SK-N-SH (cell line): ENCODE results near the gene RUVBL2. TPM values are rescaled to one million over a fixed set of nuclear protein-coding genes. Genes with fewer than 3 reads are reported as not detected.
A peak's percentile ranks its signal among the peaks of the same experiment; 100 is the strongest.

Experiments
- CTCF ChIA-PET: fragments of 300-600, 350-600 bp; formaldehyde crosslinking; extraction: SDS; loops from one replicate; lab custom pipeline; 2021; lab: Yijun Ruan, JAX
- POLR2A ChIA-PET: fragments of 350-600 bp; sonication (Branson Sonifier 250); formaldehyde crosslinking; extraction: SDS; loops from one replicate; lab custom pipeline; 2020; ENCODE audit warnings: antibody characterized with exemption, inconsistent platforms; lab: Yijun Ruan, JAX
- DNase-seq: peaks from one replicate; pipeline ENCODE4 v3.0.0; 2012
- H2AFZ ChIP-seq: fragments of 200-600 bp; sonication (generic); 2 replicates; pipeline ENCODE4 v1.8.1; 2016; ENCODE audit warnings: antibody characterized with exemption, mild to moderate bottlenecking, low read depth
- H3F3A ChIP-seq: fragments of 200-600 bp; sonication (generic); replicated peaks from 2 replicates; pipeline ENCODE3; 2016; ENCODE audit warnings: antibody characterized with exemption, mild to moderate bottlenecking; ENCODE audit not compliant: insufficient read depth
- H3K27ac ChIP-seq, 2 experiments: fragments of 200-500 bp in 1 of 2; fragments of 200-600 bp in 1 of 2; sonication (Bioruptor generic) in 1 of 2; sonication (generic), shearing (Covaris generic) in 1 of 2; 2 replicates each; pipeline versions ENCODE4 v1.5.1 to v1.6.1; 2014 to 2016; ENCODE audit warnings: low read depth in 2 of 2, inconsistent platforms in 1 of 2, low read length in 1 of 2, mild to moderate bottlenecking in 1 of 2, mixed read lengths in 1 of 2
- H3K27me3 ChIP-seq: fragments of 200-600 bp; sonication (generic), shearing (Covaris generic); 2 replicates; pipeline ENCODE4 v1.6.1; 2016; ENCODE audit warnings: mixed run types; ENCODE audit not compliant: insufficient read depth
- H3K36me3 ChIP-seq, 2 experiments: fragments of 200-500 bp in 1 of 2; fragments of 200-600 bp in 1 of 2; sonication (Bioruptor generic) in 1 of 2; sonication (generic) in 1 of 2; replicated peaks in 1 of 2; 2 replicates each; pipeline versions ENCODE3 to v1.5.1; 2014 to 2016; ENCODE audit warnings: low read length in 1 of 2, mild to moderate bottlenecking in 1 of 2; ENCODE audit not compliant: insufficient read depth in 2 of 2, control insufficient read depth in 1 of 2
- H3K4me1 ChIP-seq, 2 experiments: fragments of 200-500 bp in 1 of 2; fragments of 200-600 bp in 1 of 2; sonication (Bioruptor generic) in 1 of 2; sonication (generic), shearing (Covaris generic) in 1 of 2; 2 replicates each; pipeline versions ENCODE4 v1.5.1 to v1.6.1; 2014 to 2016; ENCODE audit warnings: low read depth in 1 of 2, low read length in 1 of 2, mixed run types in 1 of 2; ENCODE audit not compliant: insufficient read depth in 2 of 2, control insufficient read depth in 1 of 2
- H3K4me2 ChIP-seq: fragments of 200-600 bp; sonication (generic), shearing (Covaris generic); 2 replicates; pipeline ENCODE4 v1.6.1; 2017; ENCODE audit warnings: mixed run types
- H3K4me3 ChIP-seq, 2 experiments: fragments of 200-500 bp in 1 of 2; fragments of 200-600 bp in 1 of 2; sonication (Bioruptor generic) in 1 of 2; sonication (generic), shearing (Covaris generic) in 1 of 2; 2 replicates each; pipeline versions ENCODE4 v1.5.1 to v1.8.1; 2014 to 2016; ENCODE audit warnings: low read depth in 2 of 2, inconsistent platforms in 1 of 2, low read length in 1 of 2, mild to moderate bottlenecking in 1 of 2, mixed read lengths in 1 of 2, moderate library complexity in 1 of 2
- H3K79me2 ChIP-seq: fragments of 200-600 bp; sonication (generic); 2 replicates; pipeline ENCODE4 v1.8.1; 2017; ENCODE audit warnings: mild to moderate bottlenecking; ENCODE audit not compliant: insufficient read depth
- H3K9ac ChIP-seq: fragments of 200-600 bp; sonication (generic); 2 replicates; pipeline ENCODE4 v1.6.1; 2017; ENCODE audit warnings: mixed run types
- H3K9me2 ChIP-seq: fragments of 200-600 bp; sonication (generic); 2 replicates; pipeline ENCODE4 v1.6.1; 2017; ENCODE audit warnings: mixed run types
- H3K9me3 ChIP-seq: fragments of 200-600 bp; sonication (generic); 2 replicates; pipeline ENCODE4 v1.6.1; 2017; ENCODE audit warnings: mixed run types, mild to moderate bottlenecking, moderate library complexity
- H4K20me1 ChIP-seq: fragments of 200-600 bp; sonication (generic); 2 replicates; pipeline ENCODE4 v1.6.1; 2017; ENCODE audit warnings: mild to moderate bottlenecking, mixed run types; ENCODE audit not compliant: insufficient read depth
- ELF1 ChIP-seq: IDR thresholded peaks from 2 replicates; pipeline ENCODE4 v1.4.0; 2012
- EZH2phosphoT487 ChIP-seq: fragments of 200-600 bp; sonication (generic); IDR thresholded peaks from 2 replicates; pipeline ENCODE4 v1.6.1; 2017; ENCODE audit warnings: low read depth, mixed run types, mild to moderate bottlenecking, antibody characterized with exemption, moderate library complexity, borderline replicate concordance
- FOXJ3 ChIP-seq: sonication (generic); formaldehyde crosslinking; IDR thresholded peaks from 2 replicates; pipeline ENCODE4 v1.5.1; 2020; ENCODE audit warnings: mild to moderate bottlenecking, missing genetic modification reagents
- GABPA ChIP-seq: IDR thresholded peaks from 2 replicates; pipeline ENCODE4 v1.4.0; 2012; ENCODE audit warnings: low read depth, mild to moderate bottlenecking
- GATA2 ChIP-seq: sonication (generic); formaldehyde crosslinking; IDR thresholded peaks from 2 replicates; pipeline ENCODE4 v1.5.0; 2020; ENCODE audit warnings: mild to moderate bottlenecking, missing genetic modification reagents
- JUND ChIP-seq: IDR thresholded peaks from 2 replicates; pipeline ENCODE4 v1.4.0; 2012
- MXI1 ChIP-seq: IDR thresholded peaks from 2 replicates; pipeline ENCODE4 v1.6.1; 2012; ENCODE audit warnings: mild to moderate bottlenecking, low read depth, low read length, improper control_type of control experiment
- TAF1 ChIP-seq: IDR thresholded peaks from 2 replicates; pipeline ENCODE4 v1.6.1; 2012; ENCODE audit warnings: low read depth, mild to moderate bottlenecking, low read length, moderate library complexity, borderline replicate concordance
- TCF12 ChIP-seq: IDR thresholded peaks from 2 replicates; pipeline ENCODE4 v1.4.0; 2012
- TEAD4 ChIP-seq: IDR thresholded peaks from 2 replicates; pipeline ENCODE4 v1.4.0; 2012; ENCODE audit warnings: mild to moderate bottlenecking, borderline replicate concordance; ENCODE audit not compliant: insufficient read depth
- YY1 ChIP-seq: IDR thresholded peaks from 2 replicates; pipeline ENCODE4 v1.4.0; 2012; ENCODE audit warnings: low read depth, mild to moderate bottlenecking
- WGBS: methylation state at CpG from one replicate; pipeline ENCODE4 v1.1.6; 2017; ENCODE audit warnings: low lambda C conversion rate; 5-methylcytosine and 5-hydroxymethylcytosine counted together
- polyA plus RNA-seq, 3 experiments: library from polyadenylated mRNA; depleted of rRNA; stranded (reverse); fragments of >200 nt; gene quantifications; 2 replicates each; pipeline ENCODE4 v1.2.3, GENCODE V29; 2012
- TF ChIP-seq, protein P1 (sequence below): IDR thresholded peaks from 2 replicates; pipeline ENCODE4 v1.4.0; 2012; ENCODE audit warnings: low read depth, borderline replicate concordance
- TF ChIP-seq, protein P2 (sequence below): IDR thresholded peaks from 2 replicates; pipeline ENCODE4 v1.6.1; 2012; ENCODE audit warnings: mild to moderate bottlenecking, low read depth, low read length, moderate library complexity
- TF ChIP-seq, protein P3 (sequence below): IDR thresholded peaks from 2 replicates; pipeline ENCODE4 v1.4.0; 2012; ENCODE audit warnings: low read depth

Gene RUVBL2
- polyA plus RNA-seq, 1 of the 3 experiments (the other 2 are of a cell fraction), result 459 TPM

DNA sequence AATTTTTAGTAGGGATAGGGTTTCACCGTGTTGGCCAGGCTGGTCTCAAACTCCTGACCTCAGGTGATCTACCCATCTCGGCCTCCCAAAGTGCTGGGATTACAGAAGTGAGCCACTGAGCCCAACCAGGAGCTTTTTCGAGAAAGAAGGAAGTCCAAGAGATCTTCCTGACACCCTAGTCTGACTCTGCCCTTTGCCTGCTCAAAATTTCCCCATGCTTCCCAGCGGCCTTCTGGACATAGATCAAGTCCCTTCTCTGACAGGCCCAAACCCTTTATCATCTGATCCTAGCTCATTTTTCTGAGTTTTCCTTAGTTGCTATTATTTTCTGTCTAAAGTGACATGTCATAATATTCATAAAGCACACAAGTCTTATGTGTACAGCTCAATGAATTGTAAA is 40.5 kb upstream of the RUVBL2 start:
- no peaks in the 10 kb centered on the region for H4K20me1 ChIP-seq
- H3K4me2 ChIP-seq, result no peak overlapping the region
- CTCF ChIA-PET, result interaction anchor here (0.8 to 2.6 kb wide), 2 partner anchors 17 to 20 kb away, joined by 3 to 7 read pairs; partner anchors contain the start of gene DHDH
- H3K9me3 ChIP-seq, result no peaks in the 10 kb centered on the region
- H3K4me3 ChIP-seq, result no peak overlapping the region
- peaks cover 8 to 10% of the 10 kb centered on the region in 2 experiments; a peak in 2 of 4 replicates for H3K4me1 ChIP-seq
- H3K9me2 ChIP-seq, result no peaks in the 10 kb centered on the region
- H3K36me3 ChIP-seq, result peaks cover 8 to 22% of the 10 kb centered on the region in 2 experiments
- H3K27me3 ChIP-seq, result no peaks in the 10 kb centered on the region
- H3F3A ChIP-seq, result peaks cover 4% of the 10 kb centered on the region
- H2AFZ ChIP-seq, result no peak overlapping the region
- no peak for DNase-seq
- H3K79me2 ChIP-seq, result peaks cover 33% of the 10 kb centered on the region
- no peak overlapping the region for H3K9ac ChIP-seq
- no peak for TF ChIP-seq GABPA
- no peak for TF ChIP-seq TAF1
- TF ChIP-seq TEAD4, result no peak
- no peak for TF ChIP-seq EZH2phosphoT487
- TF ChIP-seq, protein P1, sequence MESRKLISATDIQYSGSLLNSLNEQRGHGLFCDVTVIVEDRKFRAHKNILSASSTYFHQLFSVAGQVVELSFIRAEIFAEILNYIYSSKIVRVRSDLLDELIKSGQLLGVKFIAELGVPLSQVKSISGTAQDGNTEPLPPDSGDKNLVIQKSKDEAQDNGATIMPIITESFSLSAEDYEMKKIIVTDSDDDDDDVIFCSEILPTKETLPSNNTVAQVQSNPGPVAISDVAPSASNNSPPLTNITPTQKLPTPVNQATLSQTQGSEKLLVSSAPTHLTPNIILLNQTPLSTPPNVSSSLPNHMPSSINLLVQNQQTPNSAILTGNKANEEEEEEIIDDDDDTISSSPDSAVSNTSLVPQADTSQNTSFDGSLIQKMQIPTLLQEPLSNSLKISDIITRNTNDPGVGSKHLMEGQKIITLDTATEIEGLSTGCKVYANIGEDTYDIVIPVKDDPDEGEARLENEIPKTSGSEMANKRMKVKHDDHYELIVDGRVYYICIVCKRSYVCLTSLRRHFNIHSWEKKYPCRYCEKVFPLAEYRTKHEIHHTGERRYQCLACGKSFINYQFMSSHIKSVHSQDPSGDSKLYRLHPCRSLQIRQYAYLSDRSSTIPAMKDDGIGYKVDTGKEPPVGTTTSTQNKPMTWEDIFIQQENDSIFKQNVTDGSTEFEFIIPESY, result no peak
- WGBS, result 83% methylated on average over 4 of the region's 4 CpGs
- POLR2A ChIA-PET, result interaction anchor here (0.6 kb wide), 1 partner anchor 80 kb away, joined by 4 read pairs; no protein-coding TSS in a partner anchor
- no peak overlapping the region for H3K27ac ChIP-seq

DNA sequence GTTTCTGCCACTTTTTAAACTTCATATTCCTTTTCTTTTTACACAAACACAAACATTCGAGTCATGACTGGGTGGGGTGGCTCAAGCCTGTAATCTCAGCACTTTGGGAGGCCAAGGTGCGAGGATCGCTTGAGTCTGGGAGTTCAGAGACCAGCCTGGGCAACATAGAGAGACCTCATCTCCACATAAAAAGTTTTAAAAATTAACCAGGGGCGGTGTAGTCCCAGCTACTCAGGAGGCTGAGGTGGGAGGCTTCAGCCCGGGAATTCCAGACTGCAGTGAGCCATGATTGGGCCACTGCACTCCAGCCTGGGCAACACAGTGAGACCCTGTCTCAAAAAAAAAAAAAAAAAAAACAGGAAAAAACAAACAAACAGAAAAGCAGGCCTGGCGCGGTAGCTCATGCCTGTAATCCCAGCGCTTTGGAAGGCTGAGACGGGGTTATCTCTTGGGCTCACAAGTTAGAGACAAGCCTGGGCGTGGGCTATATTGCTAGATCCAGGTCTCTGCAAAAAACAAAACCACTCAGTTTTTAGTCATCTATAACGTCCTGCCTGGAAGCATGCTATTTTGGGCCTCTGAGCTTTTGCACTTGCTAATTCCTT is 39.6 kb upstream of the RUVBL2 start:
- Histone ChIP-seq H3F3A (peaks cover 8% of the 10 kb centered on the region), H3K79me2 (peaks cover 41% of the 10 kb centered on the region), H3K4me1 (peaks cover 8 to 10% of the 10 kb centered on the region in 2 experiments; a peak in 2 of 4 replicates), H3K27me3 (no peaks in the 10 kb centered on the region), H2AFZ (peak overlapping the region; percentile 100), H3K36me3 (peaks cover 8 to 27% of the 10 kb centered on the region in 2 experiments), H3K9ac (peak overlapping the region; percentile 97; the same call in 1 of the 2 replicates), H3K9me3 (no peaks in the 10 kb centered on the region), H3K4me2 (peak overlapping the region; percentile 92), H3K27ac (peak overlapping the region; percentile 83), H4K20me1 (no peaks in the 10 kb centered on the region), H3K4me3 (peak overlapping the region; percentile 76 to 80), H3K9me2 (no peaks in the 10 kb centered on the region)
- CTCF ChIA-PET, result interaction anchor here (0.7 to 2.6 kb wide), 6 partner anchors 16 to 308 kb away, joined by 3 to 7 read pairs (median 3); partner anchors contain the start of genes CA11 and HSD17B14
- POLR2A ChIA-PET, result interaction anchor here (0.6 to 1.6 kb wide), 6 partner anchors 10 to 82 kb away, joined by 3 to 11 read pairs (median 4); partner anchors contain the start of genes DHDH, NUCB1 and PPP1R15A
- no peak for TF ChIP-seq FOXJ3
- TF ChIP-seq YY1, result no peak
- no peak for TF ChIP-seq GATA2 (CRISPR knock-in tag)
- 0 out of 2 replicates have a peak, but pooled peaks have one; percentile 5 for TF ChIP-seq JUND
- TF ChIP-seq, protein P2, sequence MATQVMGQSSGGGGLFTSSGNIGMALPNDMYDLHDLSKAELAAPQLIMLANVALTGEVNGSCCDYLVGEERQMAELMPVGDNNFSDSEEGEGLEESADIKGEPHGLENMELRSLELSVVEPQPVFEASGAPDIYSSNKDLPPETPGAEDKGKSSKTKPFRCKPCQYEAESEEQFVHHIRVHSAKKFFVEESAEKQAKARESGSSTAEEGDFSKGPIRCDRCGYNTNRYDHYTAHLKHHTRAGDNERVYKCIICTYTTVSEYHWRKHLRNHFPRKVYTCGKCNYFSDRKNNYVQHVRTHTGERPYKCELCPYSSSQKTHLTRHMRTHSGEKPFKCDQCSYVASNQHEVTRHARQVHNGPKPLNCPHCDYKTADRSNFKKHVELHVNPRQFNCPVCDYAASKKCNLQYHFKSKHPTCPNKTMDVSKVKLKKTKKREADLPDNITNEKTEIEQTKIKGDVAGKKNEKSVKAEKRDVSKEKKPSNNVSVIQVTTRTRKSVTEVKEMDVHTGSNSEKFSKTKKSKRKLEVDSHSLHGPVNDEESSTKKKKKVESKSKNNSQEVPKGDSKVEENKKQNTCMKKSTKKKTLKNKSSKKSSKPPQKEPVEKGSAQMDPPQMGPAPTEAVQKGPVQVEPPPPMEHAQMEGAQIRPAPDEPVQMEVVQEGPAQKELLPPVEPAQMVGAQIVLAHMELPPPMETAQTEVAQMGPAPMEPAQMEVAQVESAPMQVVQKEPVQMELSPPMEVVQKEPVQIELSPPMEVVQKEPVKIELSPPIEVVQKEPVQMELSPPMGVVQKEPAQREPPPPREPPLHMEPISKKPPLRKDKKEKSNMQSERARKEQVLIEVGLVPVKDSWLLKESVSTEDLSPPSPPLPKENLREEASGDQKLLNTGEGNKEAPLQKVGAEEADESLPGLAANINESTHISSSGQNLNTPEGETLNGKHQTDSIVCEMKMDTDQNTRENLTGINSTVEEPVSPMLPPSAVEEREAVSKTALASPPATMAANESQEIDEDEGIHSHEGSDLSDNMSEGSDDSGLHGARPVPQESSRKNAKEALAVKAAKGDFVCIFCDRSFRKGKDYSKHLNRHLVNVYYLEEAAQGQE, result no peak
- TF ChIP-seq, protein P3, sequence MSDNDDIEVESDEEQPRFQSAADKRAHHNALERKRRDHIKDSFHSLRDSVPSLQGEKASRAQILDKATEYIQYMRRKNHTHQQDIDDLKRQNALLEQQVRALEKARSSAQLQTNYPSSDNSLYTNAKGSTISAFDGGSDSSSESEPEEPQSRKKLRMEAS, result no peak
- TF ChIP-seq MXI1, result no peak
- TF ChIP-seq TCF12, result no peak
- no peak for TF ChIP-seq ELF1
- no peak for DNase-seq
- 66% methylated on average over 11 of the region's 11 CpGs for WGBS
